ENCODE results near the gene SLC35B1. TPM values are rescaled to one million over a fixed set of nuclear protein-coding genes. Genes with fewer than 3 reads are reported as not detected.

The SLC35B1 gene
- total and polyA plus RNA-seq, 10 of the 15 experiments (the other 5 are each of a cell fraction or from before 2014, with no cell fraction given): 40.0 to 113 (median 51.6) TPM

DNA sequence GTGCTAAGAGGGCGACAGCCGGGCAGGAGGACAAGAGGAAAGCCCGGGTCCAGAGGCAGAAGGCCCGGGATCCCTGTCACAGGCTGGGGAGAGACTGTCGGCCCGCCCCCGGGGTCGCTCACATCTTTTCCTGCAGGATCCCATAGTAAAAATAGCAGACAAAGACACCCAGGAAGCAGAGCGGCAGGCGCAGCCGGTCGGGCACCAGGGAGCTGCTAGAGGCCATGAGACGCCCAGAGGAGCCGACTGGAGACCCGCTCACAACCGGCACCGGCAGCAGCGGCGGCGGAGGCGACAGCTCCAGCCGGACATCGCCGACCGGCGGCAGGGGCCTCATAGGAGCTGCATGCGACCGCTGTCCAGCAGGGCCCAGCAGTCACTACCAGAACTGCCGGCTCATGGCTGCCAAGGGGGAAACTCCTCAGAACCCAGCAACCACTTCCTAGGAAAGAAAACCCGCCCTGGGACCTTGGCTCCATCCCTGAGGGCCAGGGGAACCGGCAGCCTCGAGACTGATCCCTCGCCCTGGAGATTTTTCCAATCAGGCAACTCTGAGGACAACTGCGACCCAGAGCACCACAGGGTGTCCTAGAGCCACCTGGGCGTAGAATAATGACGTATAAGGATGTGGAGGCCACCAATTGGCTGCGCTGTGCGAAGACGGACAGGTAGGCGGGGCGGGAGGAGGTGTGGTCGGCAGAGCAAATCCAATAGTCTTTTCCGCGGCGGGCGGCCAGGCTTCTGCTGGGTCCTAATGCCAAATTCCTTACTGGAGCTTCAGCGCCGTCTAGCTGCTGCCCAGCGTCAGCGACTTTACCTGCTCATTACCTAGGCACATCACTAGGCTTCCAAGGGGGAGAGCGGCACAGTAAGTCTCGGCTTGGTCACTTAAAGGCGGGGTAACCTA is at the start of gene SLC35B1 (continued):
- TF ChIP-seq NKRF (conservative IDR thresholded peaks at IDR 0.05) (peak; percentile 81), HDAC6 (IDR thresholded peaks at IDR 0.05; ENCODE audit: unreplicated experiment) (peak; percentile 90), TAF1 (IDR thresholded peaks at IDR 0.05; ENCODE audit: borderline replicate concordance, low read depth, low read length) (peak; percentile 70), ZNF687 (IDR thresholded peaks at IDR 0.05) (peak; percentile 38; the same call in 1 of the 2 replicates), ZBTB33 (IDR thresholded peaks at IDR 0.05) (peak; percentile 97), CEBPB (IDR thresholded peaks at IDR 0.05; ENCODE audit: borderline replicate concordance in 1 of 2, low read depth in 2 of 2, low read length in 2 of 2) (no peak), STAT1 (conservative IDR thresholded peaks at IDR 0.05) (peak; percentile 98; the same call in 1 of the 2 replicates), MAX (IDR thresholded peaks at IDR 0.05; ENCODE audit: low read depth, low read length) (peak; percentile 85), TBL1XR1 (IDR thresholded peaks at IDR 0.05; ENCODE audit: low read depth, low read length) (no peak), SMAD5 (IDR thresholded peaks at IDR 0.05; ENCODE audit: low read depth) (peak; percentile 39; the same call in 1 of the 2 replicates), EGR1 (IDR thresholded peaks at IDR 0.05; ENCODE audit: borderline replicate concordance in 1 of 2, low read depth in 2 of 2, low read length in 2 of 2) (peak in 1 of 2 experiments; percentile 74; a peak in 1 of 3 replicates), MXI1 (IDR thresholded peaks at IDR 0.05; ENCODE audit: low read depth, low read length) (no peak; the same call in 1 of the 2 replicates), BCL11A (IDR thresholded peaks at IDR 0.05; ENCODE audit: low read depth, low read length) (no peak), EP300 (IDR thresholded peaks at IDR 0.05; ENCODE audit: borderline replicate concordance in 1 of 2, control insufficient read depth in 1 of 2, low read depth in 2 of 2, low read length in 2 of 2) (0 out of 4 replicates have a peak, but pooled peaks of 1 of the 2 experiments have one; percentile 10), PML (IDR thresholded peaks at IDR 0.05; ENCODE audit: low read length) (peak; percentile 70; the same call in 1 of the 2 replicates), RFX5 (IDR thresholded peaks at IDR 0.05; ENCODE audit: low read depth, low read length) (no peak; the same call in 1 of the 2 replicates), SREBF1 (IDR thresholded peaks at IDR 0.05; ENCODE audit: low read length) (0 out of 2 replicates have a peak, but pooled peaks have one; percentile 41)
- TF ChIP-seq, protein P1, sequence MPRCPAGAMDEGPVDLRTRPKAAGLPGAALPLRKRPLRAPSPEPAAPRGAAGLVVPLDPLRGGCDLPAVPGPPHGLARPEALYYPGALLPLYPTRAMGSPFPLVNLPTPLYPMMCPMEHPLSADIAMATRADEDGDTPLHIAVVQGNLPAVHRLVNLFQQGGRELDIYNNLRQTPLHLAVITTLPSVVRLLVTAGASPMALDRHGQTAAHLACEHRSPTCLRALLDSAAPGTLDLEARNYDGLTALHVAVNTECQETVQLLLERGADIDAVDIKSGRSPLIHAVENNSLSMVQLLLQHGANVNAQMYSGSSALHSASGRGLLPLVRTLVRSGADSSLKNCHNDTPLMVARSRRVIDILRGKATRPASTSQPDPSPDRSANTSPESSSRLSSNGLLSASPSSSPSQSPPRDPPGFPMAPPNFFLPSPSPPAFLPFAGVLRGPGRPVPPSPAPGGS (IDR thresholded peaks at IDR 0.05; ENCODE audit: borderline replicate concordance, insufficient read depth, low read depth, low read length, poor library complexity, severe bottlenecking): peak; percentile 63
